HL-60 (cell line): Measurements from ENCODE around the gene EGFL8.

ENCODE experiments used
- CTCF ChIP-seq: IDR thresholded peaks from one replicate; pipeline ENCODE4 v1.5.1; 2011; ENCODE audit warnings: low read length, control low read depth, inconsistent platforms; ENCODE audit not compliant: insufficient read depth
- POLR2AphosphoS5 ChIP-seq: IDR thresholded peaks from 2 replicates; pipeline ENCODE4 v1.6.1; 2012; ENCODE audit warnings: low read depth

- TF ChIP-seq POLR2AphosphoS5: no peak
- peak; percentile 10 for TF ChIP-seq CTCF
Measured at GRCh38 chr6:32154514-32155161, 9.8 kb upstream of the EGFL8 start.
